HepG2 (cell line): ENCODE data around the gene HIPK2. TPM values are rescaled to one million over a fixed set of nuclear protein-coding genes. Genes with fewer than 3 reads are reported as not detected.
A peak's percentile ranks its signal among the peaks of the same experiment; 100 is the strongest.

Source experiments
- ARID3A ChIP-seq: IDR thresholded peaks from 2 replicates; pipeline ENCODE4 v1.6.1; 2012; ENCODE audit warnings: low read depth, low read length, improper control_type of control experiment
- CBFB ChIP-seq: sonication (generic); formaldehyde crosslinking; IDR thresholded peaks from 2 replicates; pipeline ENCODE4 v1.4.0; 2020; ENCODE audit warnings: missing genetic modification reagents
- CHD4 ChIP-seq: fragments of 200-600 bp; sonication (generic); IDR thresholded peaks from 2 replicates; pipeline ENCODE4 v1.7.0; 2017; ENCODE audit warnings: mild to moderate bottlenecking, low read length, borderline replicate concordance
- HNF4A ChIP-seq: sonication (generic); formaldehyde crosslinking; IDR thresholded peaks from 2 replicates; pipeline ENCODE4 v1.4.0; 2020; ENCODE audit warnings: missing genetic modification reagents
- HNF4G ChIP-seq, 2 experiments: sonication (generic) in 1 of 2; formaldehyde crosslinking in 1 of 2; IDR thresholded peaks; 2 replicates each; pipeline versions ENCODE4 v1.4.0 to v1.6.1; 2011 to 2020; ENCODE audit warnings: borderline replicate concordance in 2 of 2, low read depth in 2 of 2, mild to moderate bottlenecking in 2 of 2, low read length in 1 of 2, missing genetic modification reagents in 1 of 2, moderate library complexity in 1 of 2
- IRF2 ChIP-seq: IDR thresholded peaks from 2 replicates; pipeline ENCODE4 v1.6.1; 2018; ENCODE audit warnings: missing genetic modification reagents, missing compliant biosample characterization
- KDM1A ChIP-seq: IDR thresholded peaks from 2 replicates; pipeline ENCODE4 v1.6.1; 2016; ENCODE audit warnings: missing compliant biosample characterization
- POLR2G ChIP-seq: fragments of 200-400 bp; formaldehyde crosslinking; IDR thresholded peaks from 2 replicates; pipeline ENCODE4 v1.6.1; 2018; ENCODE audit warnings: mild to moderate bottlenecking, low read depth, low read length, moderate library complexity
- PPARG ChIP-seq: conservative IDR thresholded peaks from 2 replicates; pipeline ENCODE4 v1.6.1; 2016; ENCODE audit warnings: missing biosample characterization, missing genetic modification reagents
- SOX5 ChIP-seq: IDR thresholded peaks from 2 replicates; pipeline ENCODE4 v1.6.1; 2016; ENCODE audit warnings: borderline replicate concordance
- THAP11 ChIP-seq: IDR thresholded peaks from 2 replicates; pipeline ENCODE4 v1.6.1; 2016; ENCODE audit warnings: missing biosample characterization, missing genetic modification reagents
- TOE1 ChIP-seq: sonication (generic); formaldehyde crosslinking; IDR thresholded peaks from 2 replicates; pipeline ENCODE4 v1.4.0; 2020; ENCODE audit warnings: mild to moderate bottlenecking, missing genetic modification reagents
- WIZ ChIP-seq: sonication (generic); formaldehyde crosslinking; IDR thresholded peaks from 2 replicates; pipeline ENCODE4 v1.5.1; 2020; ENCODE audit warnings: mild to moderate bottlenecking, missing genetic modification reagents
- ZBTB34 ChIP-seq: sonication (generic); formaldehyde crosslinking; IDR thresholded peaks from 2 replicates; pipeline ENCODE4 v1.8.0; 2022; ENCODE audit warnings: mild to moderate bottlenecking, missing genetic modification reagents
- ZNF275 ChIP-seq: sonication (generic); formaldehyde crosslinking; IDR thresholded peaks from 2 replicates; pipeline ENCODE4 v1.8.0; 2022; ENCODE audit warnings: missing genetic modification reagents, mild to moderate bottlenecking, inconsistent platforms, borderline replicate concordance
- ZNF431 ChIP-seq: sonication (generic); formaldehyde crosslinking; IDR thresholded peaks from 2 replicates; pipeline ENCODE4 v1.9.0; 2022; ENCODE audit warnings: missing genetic modification reagents, low read depth, mild to moderate bottlenecking, borderline replicate concordance
- polyA plus RNA-seq, 8 experiments: library from polyadenylated mRNA; depleted of rRNA in 3 of 8; stranded (reverse) in 7 of 8; unstranded in 1 of 8; fragments of >200 nt; fragmentation: Illumina TruSeq in 4 of 8; extraction: Trizol in 4 of 8; gene quantifications; 2 replicates each; pipeline versions ENCODE4 v1.2.1 to v1.2.3, GENCODE V29; 2011 to 2016; ENCODE audit warnings: low read depth in 4 of 8, missing spikeins in 1 of 8, mixed read lengths in 1 of 8; ENCODE audit not compliant: insufficient read depth in 1 of 8
- total RNA-seq, 5 experiments: library from RNA; depleted of rRNA; stranded (reverse); fragments of >200 nt; fragmentation: Illumina TruSeq; extraction: Trizol; gene quantifications; 2 replicates each; pipeline ENCODE4 v1.2.3, GENCODE V29; 2016; ENCODE audit warnings: low read depth in 1 of 5

HIPK2 gene
- total and polyA plus RNA-seq, 2 of the 13 experiments (the other 11 are each of a cell fraction or from before 2014, with no cell fraction given) = 14.4 to 20.2 TPM

- TF ChIP-seq THAP11 (CRISPR knock-in tag) = 0 out of 2 replicates have a peak, but pooled peaks have one; percentile 26
- TF ChIP-seq CBFB = 0 out of 2 replicates have a peak, but pooled peaks have one; percentile 18
- peak; percentile 65; the same call in 1 of the 2 replicates for TF ChIP-seq KDM1A (CRISPR knock-in tag)
- TF ChIP-seq ZBTB34 (CRISPR knock-in tag) = peak; percentile 85
- no peak for TF ChIP-seq WIZ (CRISPR knock-in tag)
- TF ChIP-seq HNF4G (IDR thresholded peaks at IDR 0.05; ENCODE audit: borderline replicate concordance, low read depth, low read length) = peak; percentile 60
- TF ChIP-seq HNF4G (CRISPR knock-in tag; IDR thresholded peaks at IDR 0.05; ENCODE audit: borderline replicate concordance, low read depth) = no peak; the same call in 1 of the 2 replicates
- peak; percentile 60 for TF ChIP-seq PPARG (CRISPR knock-in tag)
- TF ChIP-seq ZNF431 (CRISPR knock-in tag) = no peak
- TF ChIP-seq SOX5 (CRISPR knock-in tag) = peak; percentile 89; the same call in 1 of the 2 replicates
- TF ChIP-seq ARID3A = peak; percentile 21; the same call in 1 of the 2 replicates
- TF ChIP-seq POLR2G = no peak
- TF ChIP-seq ZNF275 (CRISPR knock-in tag) = no peak
- TF ChIP-seq IRF2 (CRISPR knock-in tag) = 0 out of 2 replicates have a peak, but pooled peaks have one; percentile 16
- TF ChIP-seq HNF4A (CRISPR knock-in tag) = peak; percentile 82
- TF ChIP-seq CHD4 = peak; percentile 77; the same call in 1 of the 2 replicates
- TF ChIP-seq TOE1 (CRISPR knock-in tag) = 0 out of 2 replicates have a peak, but pooled peaks have one; percentile 47
These were observed 117.3 kb downstream of the HIPK2 start (continued) for GRCh38 chr7:139660317-139661042.
